NCI-H345 treated with DMSO at 0.1 percent for 48 hours (cell line): ENCODE data around the gene HPSE.
A peak's percentile ranks its signal among the peaks of the same experiment; 100 is the strongest.

ENCODE experiments used
- DNase-seq: peaks from one replicate; lab custom pipeline; 2025; ENCODE audit not compliant: unreplicated experiment; lab: John Stamatoyannopoulos, UW

The HPSE gene

DNA sequence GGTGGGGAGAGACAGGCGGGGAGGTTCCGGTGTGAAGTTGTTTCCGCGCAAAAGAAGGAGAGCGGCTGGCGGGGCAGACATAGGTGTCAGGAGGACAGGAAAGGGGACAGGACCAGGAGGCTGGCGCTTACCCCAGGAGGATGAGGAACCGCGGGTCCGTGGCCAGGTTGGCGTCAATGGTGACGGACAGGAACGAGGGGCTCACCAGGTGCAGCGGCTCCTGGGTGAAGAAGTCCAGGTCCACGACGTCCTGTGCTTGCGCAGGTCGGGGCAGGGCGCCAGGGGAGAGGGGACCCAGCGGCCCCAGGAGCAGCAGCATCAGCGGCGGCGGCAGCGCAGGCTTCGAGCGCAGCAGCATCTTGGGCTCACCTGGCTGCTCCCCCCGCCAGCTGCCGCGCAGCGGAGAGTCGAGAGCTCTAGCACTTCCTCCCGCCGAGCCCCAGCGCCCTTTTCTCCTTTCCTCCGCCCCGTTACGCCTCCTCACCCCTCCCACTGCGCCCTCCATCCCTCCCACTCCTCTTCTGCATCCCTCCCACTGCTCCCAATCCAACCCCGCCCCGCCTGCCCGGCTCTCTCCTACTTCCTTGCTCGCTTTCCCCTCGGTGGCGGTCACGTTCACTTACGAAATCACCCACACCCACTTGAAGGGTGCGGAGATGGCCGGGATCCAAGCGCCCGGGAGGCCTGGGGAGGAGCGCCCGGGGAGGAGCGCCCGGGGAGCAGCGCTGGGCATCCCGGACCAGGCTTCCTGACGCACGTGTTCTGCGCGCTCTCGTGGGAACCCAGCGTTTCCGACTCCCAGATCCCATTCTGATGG is at the start of gene HPSE:
TSS of gene HPSE (minus strand) at position 424 of the 817 bp plus-strand sequence. CDS start at position 358, 66 bp downstream.
- peak; percentile 45 for DNase-seq

DNA sequence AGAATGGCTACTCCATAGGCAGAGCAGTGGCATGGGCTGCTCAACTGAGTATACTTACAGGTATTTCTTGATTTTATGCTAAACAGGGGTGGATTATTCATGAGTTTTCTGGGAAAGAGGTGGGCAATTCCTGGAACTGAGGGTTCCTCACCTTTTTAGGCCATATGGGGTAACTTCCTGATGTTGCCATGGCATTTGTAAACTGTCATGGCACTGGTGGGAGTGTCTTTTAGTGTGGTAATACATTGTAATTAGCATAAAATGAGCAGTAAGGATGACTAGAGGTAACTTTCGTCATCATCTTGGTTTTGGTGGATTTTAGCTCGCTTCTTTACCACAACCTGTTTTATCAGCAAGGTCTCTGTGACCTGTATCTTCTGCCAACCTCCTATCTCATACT is 48.2 kb upstream of the HPSE start:
- DNase-seq = no peak

DNA sequence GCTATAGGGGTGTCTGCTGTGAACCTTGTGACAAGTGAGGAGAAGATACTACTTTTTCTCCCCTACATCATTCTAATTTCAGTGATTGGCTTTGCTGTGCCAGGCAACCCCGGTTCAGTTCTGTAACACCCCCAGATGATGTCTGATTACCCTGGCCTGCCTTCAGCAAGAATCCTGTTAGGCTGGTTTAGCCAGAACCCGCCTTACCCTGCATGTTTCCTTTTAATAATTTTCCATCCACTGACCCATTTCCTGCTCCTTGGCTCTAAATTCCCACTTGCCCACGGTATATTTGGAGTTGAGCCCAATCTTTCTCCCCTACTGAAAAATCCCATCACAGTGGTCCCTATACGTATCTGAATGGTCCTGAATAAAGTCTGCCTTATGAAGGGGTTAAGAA is 46.5 kb upstream of the HPSE start:
- no peak for DNase-seq

DNA sequence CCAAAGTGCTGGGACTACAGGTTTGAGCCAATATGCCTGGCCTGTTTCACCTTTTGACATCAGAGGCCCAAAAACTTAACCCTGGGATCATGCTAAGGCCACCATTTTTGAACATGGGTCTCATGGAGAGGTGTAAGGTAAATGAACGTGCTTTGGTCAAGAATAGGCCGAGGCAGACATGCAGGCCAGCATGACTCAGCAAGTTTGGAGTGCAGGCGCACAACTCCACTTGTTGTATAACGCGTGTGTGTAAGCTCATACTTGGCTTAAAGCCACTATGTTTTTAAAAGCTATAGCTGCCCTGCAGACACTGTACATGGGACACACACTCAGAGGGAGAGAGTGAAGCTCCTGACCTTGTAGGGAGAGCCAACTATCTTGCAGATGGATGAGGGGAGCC is 43.8 kb upstream of the HPSE start:
- DNase-seq = no peak

DNA sequence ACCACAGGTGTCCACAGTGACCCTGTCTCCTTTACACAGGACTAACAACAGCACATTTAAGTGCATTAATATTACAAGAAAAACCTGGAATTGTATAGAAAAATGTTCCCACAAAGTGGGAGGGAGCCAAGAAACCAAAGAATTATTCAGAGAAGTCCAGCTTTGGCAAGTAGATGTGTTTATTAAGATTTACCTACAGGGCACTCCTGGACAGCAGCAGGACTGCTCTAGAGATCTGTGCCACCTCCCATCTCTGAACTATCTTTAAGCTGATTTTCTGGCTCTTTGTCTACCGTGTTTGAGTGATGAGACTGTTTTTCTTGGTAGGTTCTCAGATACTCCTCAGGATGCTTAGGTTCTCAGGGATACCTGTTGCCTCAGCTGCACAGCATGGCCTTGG is 38.3 kb upstream of the HPSE start:
- no peak for DNase-seq

DNA sequence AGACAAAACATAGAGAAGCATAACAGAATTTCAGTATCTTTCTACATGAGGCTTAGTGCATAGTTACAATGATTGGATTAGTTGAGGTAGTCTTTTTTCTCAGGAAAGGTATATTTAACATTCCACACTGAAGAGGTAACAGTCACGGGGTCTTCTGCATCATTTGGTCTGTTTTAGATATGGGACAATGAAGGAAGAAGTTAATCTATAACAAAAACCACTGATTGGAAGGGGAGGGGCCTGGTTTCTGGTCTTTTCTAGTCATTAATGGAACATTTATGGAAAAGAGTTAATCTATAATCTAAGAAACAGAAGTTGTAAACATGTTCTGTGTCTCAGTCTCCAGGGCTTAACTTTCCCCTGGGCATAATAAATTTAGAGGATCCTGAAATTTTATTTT is 37.3 kb upstream of the HPSE start:
- DNase-seq = no peak

DNA sequence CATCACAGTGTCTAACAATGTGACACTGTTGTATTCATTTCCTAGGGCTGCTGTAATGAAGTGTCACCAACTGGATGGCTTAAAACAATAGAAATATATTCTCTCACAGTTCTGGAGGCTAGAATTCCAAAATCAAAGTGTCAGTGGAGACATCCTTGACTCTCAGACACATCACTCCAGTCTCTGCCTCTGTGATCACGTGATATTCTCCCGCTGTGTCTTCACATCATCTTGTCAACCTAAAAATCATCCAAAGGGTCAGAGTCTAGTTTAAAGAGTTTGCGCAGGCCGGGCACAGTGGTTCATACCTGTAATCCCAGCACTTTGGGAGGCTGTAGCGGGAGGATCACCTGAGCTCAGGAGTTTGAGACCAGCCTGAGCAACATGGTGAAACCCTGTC is 36.6 kb upstream of the HPSE start:
- DNase-seq = no peak

DNA sequence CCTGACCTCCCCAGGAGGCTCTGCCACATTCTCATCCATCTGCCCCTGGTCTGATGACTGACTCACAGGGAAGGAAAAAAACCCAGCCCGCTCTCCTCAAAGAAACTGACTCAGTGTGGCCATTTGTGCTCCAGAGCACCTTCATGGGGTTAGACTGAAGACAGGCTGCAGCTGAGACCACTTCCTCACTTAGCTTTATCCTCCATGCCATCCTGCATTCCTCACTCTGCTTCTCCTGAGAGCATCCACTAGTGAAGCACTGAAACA is 35.9 kb upstream of the HPSE start:
- DNase-seq = no peak

DNA sequence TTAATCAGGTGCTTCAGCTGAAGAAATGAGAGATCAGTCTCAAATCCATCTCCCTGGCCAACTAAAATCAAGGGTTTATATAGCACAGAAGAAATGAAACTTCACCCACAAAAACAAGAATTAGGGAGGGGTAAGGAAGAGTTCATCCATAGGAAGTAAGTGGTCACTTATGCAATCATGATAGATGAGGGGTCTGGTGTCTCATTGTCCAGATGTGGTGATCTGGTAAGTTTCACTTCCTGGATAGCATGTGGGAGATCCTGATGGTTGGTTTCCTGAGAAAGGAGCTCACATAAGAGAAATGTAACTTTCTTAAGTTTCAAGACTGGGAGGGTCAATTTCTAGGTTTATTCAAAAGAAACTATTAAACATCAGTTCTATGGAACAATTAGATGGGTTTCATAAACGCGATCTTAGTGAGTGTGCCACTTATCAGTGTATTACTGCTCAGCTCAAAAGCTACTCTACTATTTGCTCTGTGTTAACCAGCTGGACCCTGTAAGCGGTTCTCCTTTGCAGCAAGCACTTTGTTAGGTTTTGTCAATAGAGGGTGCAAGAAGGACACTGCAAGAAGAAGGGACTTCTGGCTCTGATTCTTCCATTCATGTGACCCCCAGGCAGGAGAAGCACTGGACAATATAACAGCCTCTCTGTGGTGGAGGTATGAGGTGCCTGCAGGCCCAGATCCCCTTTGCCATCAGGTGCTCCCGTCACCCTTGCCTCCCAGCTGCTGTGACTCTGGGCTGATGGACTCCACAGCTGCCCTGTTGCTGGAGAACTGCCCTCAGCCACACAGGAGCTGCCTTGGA is 35.4 kb upstream of the HPSE start:
- no peak for DNase-seq

DNA sequence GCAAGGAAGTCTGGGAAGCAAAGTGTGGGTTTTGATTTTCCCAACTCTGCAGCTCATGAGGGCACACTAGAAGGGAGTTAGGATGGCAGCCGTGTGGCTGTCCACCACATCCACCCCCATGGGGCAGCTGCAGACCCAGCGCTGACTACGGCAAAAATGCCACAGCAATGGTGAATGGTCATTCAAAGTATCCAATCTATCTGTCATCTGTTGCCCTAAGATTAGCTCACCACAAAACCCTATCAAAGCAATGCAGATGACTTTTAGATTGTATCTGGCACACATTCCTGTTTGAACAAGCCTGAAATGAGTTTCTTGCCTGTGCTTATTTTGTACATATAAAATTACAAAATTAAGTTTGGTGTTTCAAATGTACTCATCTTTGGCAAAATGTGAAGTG is 29.7 kb upstream of the HPSE start:
- DNase-seq = no peak

DNA sequence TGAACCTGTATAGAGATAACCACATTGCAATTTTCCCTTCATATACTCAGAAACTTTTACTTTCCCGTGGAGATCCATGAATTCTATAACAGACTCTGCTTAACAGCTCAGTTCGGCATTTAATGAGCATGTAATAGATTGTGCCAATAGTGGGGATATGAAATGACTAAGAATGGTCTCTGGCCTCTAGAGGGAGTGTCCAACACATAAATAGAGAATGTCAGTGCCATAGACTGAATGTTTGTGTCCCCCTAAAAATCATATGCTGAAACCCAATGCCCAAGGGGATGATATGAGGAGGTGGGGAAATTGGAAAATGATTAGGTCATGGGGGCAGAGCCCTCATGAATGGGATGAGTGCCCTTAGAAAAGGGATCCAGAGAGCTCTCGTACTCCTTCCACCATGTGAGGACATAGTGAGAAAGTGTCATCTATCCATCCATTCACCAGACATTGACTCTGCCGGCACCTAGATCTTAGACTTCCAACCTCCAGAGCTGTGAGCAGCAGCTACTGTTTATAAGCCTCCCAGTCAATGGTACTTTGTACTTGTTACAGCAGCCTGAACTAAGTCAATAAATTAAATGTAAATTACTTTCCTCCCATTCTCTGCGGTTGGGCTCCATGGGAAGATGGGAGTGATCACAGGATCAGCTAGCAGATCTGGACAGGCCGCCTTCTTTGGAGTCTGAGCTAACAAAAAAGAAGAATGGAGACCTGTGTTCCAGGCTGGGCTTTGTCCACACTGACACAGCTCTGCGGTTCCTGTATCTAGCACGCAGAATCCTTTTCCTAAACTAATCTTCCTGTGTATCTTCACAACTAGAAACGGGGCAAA is 28.1 kb upstream of the HPSE start:
- peak; percentile 56 for DNase-seq

DNA sequence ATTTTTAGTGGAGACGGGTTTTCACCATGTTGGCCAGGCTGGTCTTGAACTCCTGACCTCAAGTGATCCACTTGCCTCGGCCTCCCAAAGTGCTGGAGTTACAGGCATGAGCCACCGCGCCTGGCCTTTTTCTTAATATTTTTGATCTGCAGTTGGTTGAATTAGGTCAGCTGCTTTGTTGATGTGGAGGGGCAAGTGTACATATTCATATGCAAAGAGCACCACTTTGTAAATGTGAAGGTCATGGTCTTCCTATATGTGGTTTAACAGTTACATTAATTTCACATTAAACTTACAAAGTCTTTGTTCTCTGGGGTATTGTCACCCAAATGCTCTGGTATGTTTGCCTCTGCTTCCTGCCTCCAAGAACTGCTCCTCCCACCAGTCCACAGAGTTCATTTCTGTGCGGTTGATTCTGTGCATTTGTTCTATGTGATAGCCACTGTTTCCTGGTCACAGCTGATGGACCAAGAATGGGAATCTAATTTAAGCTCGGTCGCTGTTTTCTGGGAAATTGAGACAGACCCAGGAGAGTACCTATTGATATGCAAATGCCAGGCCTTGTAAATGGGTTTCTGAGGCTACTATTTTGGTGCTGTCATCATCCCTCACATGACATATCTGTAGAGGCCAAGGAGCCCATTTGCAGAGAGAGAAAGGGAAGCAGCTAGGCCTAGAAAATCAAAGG is 26.9 kb upstream of the HPSE start:
- no peak for DNase-seq

DNA sequence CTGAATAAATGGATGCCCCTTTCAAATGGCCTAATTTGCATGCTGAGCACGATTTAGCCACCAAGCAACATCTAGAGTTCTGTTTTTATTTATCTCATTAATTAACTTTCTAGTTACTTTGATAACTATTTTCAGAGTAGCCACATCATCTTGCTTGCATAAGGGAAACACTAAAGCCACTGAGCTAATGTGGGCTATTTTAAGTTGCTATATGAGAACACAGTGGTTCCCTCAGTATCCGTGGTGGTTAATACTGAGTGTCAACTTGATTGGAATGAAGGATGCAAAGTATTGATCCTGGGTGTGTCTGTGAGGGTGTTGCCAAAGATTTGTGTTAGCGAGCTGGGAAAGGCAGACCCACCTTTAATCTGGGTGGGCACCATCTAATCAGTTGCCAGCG is 25.4 kb upstream of the HPSE start:
- DNase-seq = no peak

DNA sequence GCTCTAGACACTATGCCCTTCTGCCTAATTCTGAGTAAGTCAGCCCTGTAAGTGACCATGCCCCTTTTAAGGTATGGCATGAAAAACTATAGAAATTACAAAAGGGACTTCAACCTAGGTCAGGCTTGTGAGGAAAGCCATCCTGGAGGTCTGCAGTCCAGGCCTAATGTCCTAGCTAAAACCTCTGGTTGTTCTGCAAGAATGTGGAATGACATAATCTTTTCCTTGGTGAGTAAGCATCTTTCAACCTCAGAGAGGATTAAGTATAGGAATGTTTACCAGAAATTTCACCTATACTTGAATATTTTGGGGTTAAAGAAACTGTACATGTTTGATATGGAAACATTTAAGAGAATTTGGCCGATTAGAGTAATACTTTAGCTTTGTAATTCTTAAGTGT is 23.8 kb upstream of the HPSE start:
- DNase-seq = no peak

DNA sequence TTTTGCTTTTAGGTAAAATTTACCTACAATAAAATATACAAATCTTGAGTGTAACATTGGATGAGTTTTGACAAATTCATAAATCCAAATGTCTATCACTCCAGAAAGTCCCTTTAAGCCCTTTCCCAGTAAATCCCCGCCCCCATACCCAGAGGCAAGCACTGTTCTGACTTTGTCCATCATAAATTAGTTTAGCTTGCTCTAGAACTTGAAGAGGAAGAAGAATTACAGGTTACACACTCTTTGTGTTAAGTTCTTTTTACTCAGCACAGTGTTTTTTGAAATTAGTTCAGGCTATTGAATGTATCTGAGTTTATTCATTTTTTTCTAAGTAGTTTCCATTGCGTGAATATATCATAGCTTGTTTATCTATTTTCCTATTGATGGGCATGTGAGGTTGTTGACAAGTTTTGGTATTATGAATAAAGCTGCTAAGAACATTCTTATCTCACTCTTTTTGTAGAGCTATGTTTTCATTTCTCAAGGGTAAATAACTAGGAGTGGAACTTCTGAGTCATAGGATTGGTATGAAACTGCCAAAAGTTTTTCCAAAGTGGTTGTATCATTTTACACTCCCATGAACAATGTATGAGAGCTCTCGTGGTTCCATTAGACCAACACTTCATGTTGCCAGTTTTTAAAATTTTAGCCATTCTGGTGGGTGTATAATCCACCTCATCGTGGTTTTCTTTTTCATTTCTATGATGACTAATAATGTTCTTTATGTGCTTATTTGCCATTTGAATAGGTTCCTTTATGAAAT is 22.4 kb upstream of the HPSE start:
- no peak for DNase-seq

DNA sequence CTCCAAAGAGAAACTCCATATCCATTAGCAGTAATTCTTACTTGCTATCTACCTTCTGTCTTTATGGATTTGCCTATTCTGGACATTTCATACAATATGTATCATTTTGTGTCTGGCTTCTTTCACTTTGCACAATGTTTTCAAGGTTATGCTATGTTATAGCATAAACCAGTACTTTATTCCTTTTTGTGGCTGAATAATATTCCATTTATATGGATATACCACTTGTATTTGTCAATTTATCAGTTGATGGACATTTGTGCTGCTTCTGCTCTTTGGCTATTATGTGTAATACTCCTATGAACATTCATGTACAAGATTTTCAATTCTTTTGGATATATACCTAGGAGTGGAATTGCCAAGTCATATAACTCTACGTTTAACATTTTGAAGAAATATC is 18.9 kb upstream of the HPSE start:
- DNase-seq = no peak

DNA sequence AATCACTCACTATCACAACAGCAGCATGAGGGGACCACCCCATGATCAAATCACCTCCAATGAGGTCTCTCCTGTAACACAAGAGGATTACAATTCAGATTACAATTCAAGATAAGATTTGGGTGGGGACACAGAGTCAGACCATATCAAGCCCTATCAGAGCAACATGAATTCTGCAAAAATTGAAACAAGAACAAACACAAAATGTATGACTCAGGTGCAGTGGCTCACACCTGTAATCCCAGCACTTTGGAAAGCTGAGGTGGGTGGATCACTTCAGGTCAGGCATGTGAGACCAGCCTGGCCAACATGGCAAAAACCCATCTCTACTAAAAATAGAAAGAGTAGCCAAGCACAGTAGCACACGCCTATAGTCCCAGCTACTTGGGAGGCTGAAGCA is 13.4 kb upstream of the HPSE start:
- DNase-seq = no peak

DNA sequence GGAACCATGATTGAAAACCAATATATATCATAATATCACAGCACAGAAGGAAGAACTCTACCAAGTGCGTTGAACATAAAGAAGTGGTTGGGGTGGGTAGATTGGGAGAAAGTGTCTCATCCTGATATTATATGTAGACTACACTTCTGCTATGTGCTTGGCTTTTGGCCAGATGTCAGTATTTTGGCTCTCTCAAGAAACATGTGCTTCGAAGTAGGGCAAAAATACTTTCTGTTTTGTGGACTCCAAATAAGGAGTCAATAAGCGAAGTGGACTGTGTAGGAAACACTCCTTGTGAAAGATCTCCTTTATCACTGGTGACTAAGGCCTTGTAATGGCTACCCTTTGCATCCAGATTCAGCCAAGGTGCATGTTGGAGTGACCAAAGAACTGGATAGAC is 7.8 kb upstream of the HPSE start:
- no peak for DNase-seq

DNA sequence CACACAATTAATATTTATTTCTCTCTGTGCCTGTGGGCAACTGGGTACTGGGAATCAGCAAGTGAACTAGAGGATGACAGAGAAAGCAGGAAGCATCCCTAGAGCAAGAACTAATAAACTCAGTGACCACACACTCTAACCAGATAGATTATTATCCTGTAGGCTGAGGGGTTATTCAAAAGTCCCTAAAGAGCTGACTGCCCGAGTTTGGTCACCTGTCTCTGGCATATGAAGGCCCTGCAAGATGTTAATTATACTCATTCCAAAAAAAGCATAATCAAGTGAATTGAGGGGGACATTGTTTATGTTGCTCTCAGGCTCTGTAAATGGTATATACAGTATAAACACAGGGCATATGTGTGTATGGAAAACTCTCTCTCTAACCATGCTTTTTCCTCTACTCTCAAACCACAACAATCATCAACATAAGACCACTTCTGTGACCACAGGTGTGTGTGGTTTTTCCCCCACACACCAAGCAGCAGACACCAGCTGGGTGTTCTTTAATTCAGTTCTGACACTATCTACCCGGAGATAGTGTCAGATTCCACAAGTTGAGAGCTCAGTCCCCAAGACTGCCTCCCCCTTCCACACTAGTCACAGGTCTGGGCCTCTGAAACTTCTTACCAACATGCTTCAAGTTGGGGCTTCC is 6.2 kb upstream of the HPSE start:
- no peak for DNase-seq

DNA sequence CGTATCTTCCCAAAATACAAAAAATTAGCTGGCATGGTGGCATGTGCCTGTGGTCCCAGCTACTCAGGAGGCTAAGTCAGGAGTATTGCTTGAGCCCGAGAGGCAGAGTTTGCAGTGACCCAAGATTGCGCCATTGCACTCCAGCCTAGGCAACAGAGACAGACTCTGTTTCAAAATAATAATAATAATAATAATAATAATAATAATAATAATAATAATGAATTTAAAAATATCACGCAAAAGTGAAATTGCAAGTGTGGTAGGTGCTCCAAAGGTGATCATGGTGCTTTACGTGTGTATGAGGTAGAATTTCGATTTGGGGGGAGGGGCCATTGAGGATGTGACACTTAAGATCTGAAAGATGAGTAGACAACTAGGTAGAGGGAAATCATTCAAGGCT is 4.9 kb upstream of the HPSE start:
- DNase-seq = no peak
